GM23338 (cell line): ENCODE results near the gene SYT7. TPM values are rescaled to one million over a fixed set of nuclear protein-coding genes. Genes with fewer than 3 reads are reported as not detected.
A peak's percentile ranks its signal among the peaks of the same experiment; 100 is the strongest.

Experiments
- ATAC-seq: fragments of 200-7000 bp; cut with Tn5 transposase; 3 replicates; pipeline ENCODE4 v1.9.1; 2020
- DNase-seq: peaks from one replicate; pipeline ENCODE4 v3.0.0-alpha.2; 2015; ENCODE audit warnings: low spot score
- H2AFZ ChIP-seq: fragments of 200-600 bp; sonication (generic); 2 replicates; pipeline ENCODE4 v1.8.0; 2016; ENCODE audit warnings: antibody characterized with exemption, mild to moderate bottlenecking, moderate library complexity
- H3F3A ChIP-seq: fragments of 200-600 bp; sonication (generic); replicated peaks from 2 replicates; pipeline ENCODE4 v1.8.0; 2017; ENCODE audit warnings: antibody characterized with exemption, mixed run types, low read depth
- H3K27ac ChIP-seq: fragments of 200-600 bp; sonication (generic); 2 replicates; pipeline ENCODE4 v1.6.1; 2016; ENCODE audit warnings: low read depth
- H3K27me3 ChIP-seq: fragments of 200-600 bp; sonication (generic); 2 replicates; pipeline ENCODE4 v1.8.0; 2016; ENCODE audit warnings: mild to moderate bottlenecking, mixed run types, moderate library complexity; ENCODE audit not compliant: insufficient read depth
- H3K36me3 ChIP-seq: fragments of 200-600 bp; sonication (generic); 2 replicates; pipeline ENCODE4 v1.8.0; 2016; ENCODE audit warnings: mild to moderate bottlenecking; ENCODE audit not compliant: insufficient read depth
- H3K4me1 ChIP-seq: fragments of 200-600 bp; sonication (generic); 2 replicates; pipeline ENCODE4 v1.8.0; 2016; ENCODE audit warnings: mild to moderate bottlenecking, moderate library complexity; ENCODE audit not compliant: insufficient read depth
- H3K4me2 ChIP-seq: fragments of 200-600 bp; sonication (generic); 2 replicates; pipeline ENCODE4 v1.7.1; 2017; ENCODE audit warnings: mixed run types
- H3K4me3 ChIP-seq: fragments of 200-600 bp; sonication (generic); 2 replicates; pipeline ENCODE4 v1.6.1; 2016; ENCODE audit warnings: mixed run types
- H3K79me2 ChIP-seq: fragments of 200-600 bp; sonication (generic); replicated peaks from 2 replicates; pipeline ENCODE4 v1.8.0; 2017; ENCODE audit warnings: mild to moderate bottlenecking; ENCODE audit not compliant: insufficient read depth
- H3K9me2 ChIP-seq: fragments of 200-600 bp; sonication (generic); 2 replicates; pipeline ENCODE4 v1.8.0; 2017; ENCODE audit not compliant: insufficient read depth
- H4K20me1 ChIP-seq: fragments of 200-600 bp; sonication (generic); replicated peaks from 2 replicates; pipeline ENCODE4 v1.8.0; 2017; ENCODE audit warnings: mild to moderate bottlenecking; ENCODE audit not compliant: insufficient read depth
- H3K27ac Mint-ChIP-seq: 2 replicates; pipeline ENCODE4 v1.8.0; 2020; ENCODE audit warnings: inconsistent platforms, mild to moderate bottlenecking, moderate library complexity, mixed read lengths
- H3K27me3 Mint-ChIP-seq: 3 replicates; pipeline ENCODE4 v1.8.0; 2022; ENCODE audit warnings: low read depth, mild to moderate bottlenecking, moderate library complexity, mixed read lengths, inconsistent platforms; ENCODE audit not compliant: insufficient read depth, poor library complexity
- H3K36me3 Mint-ChIP-seq: 3 replicates; pipeline ENCODE4 v1.8.0; 2021; ENCODE audit warnings: low read depth, mild to moderate bottlenecking, inconsistent platforms, moderate library complexity, mixed read lengths
- H3K4me1 Mint-ChIP-seq: 3 replicates; pipeline ENCODE4 v1.8.0; 2020; ENCODE audit warnings: mild to moderate bottlenecking, inconsistent platforms, mixed read lengths
- H3K4me3 Mint-ChIP-seq: 3 replicates; pipeline ENCODE4 v1.8.0; 2021; ENCODE audit warnings: moderate library complexity, mild to moderate bottlenecking, inconsistent platforms, mixed read lengths
- H3K9me3 Mint-ChIP-seq: 3 replicates; pipeline ENCODE4 v1.8.0; 2020; ENCODE audit warnings: moderate library complexity, mild to moderate bottlenecking, inconsistent platforms, mixed read lengths
- CREB1 ChIP-seq: fragments of 250-450 bp; sonication (Bioruptor Pico); IDR thresholded peaks from 2 replicates; pipeline ENCODE4 v1.5.0; 2020; ENCODE audit warnings: low read depth, mild to moderate bottlenecking, moderate library complexity
- ETS1 ChIP-seq: IDR thresholded peaks from 2 replicates; pipeline ENCODE4 v1.6.1; 2016; ENCODE audit warnings: antibody characterized with exemption
- EZH2 ChIP-seq: fragments of 200-600 bp; sonication (generic); IDR thresholded peaks from one replicate; pipeline ENCODE4 v1.8.0; 2017; ENCODE audit warnings: antibody characterized with exemption, mild to moderate bottlenecking, low read depth; ENCODE audit not compliant: unreplicated experiment
- EZH2phosphoT487 ChIP-seq: fragments of 200-600 bp; sonication (generic); IDR thresholded peaks from one replicate; pipeline ENCODE4 v1.8.1; 2018; ENCODE audit warnings: antibody characterized with exemption; ENCODE audit not compliant: unreplicated experiment
- JUNB ChIP-seq: IDR thresholded peaks from one replicate; pipeline ENCODE4 v1.6.1; 2016; ENCODE audit warnings: antibody characterized with exemption; ENCODE audit not compliant: unreplicated experiment
- NANOG ChIP-seq: IDR thresholded peaks from 2 replicates; pipeline ENCODE4 v1.6.1; 2016; ENCODE audit warnings: antibody characterized with exemption, borderline replicate concordance
- POLR2AphosphoS5 ChIP-seq: IDR thresholded peaks from 2 replicates; pipeline ENCODE4 v1.6.1; 2016; ENCODE audit warnings: antibody characterized with exemption, low read depth
- REST ChIP-seq: IDR thresholded peaks from one replicate; pipeline ENCODE4 v1.6.1; 2018; ENCODE audit warnings: antibody characterized with exemption; ENCODE audit not compliant: unreplicated experiment
- STAT1 ChIP-seq: IDR thresholded peaks from one replicate; pipeline ENCODE4 v1.6.1; 2016; ENCODE audit warnings: antibody characterized with exemption; ENCODE audit not compliant: unreplicated experiment
- ZNF114 ChIP-seq: fragments of 250-450 bp; sonication (Bioruptor Pico); IDR thresholded peaks from 2 replicates; pipeline ENCODE4 v1.5.0; 2020; ENCODE audit warnings: mild to moderate bottlenecking, moderate library complexity
- ZNF331 ChIP-seq: fragments of 250-450 bp; sonication (Bioruptor Pico); IDR thresholded peaks from 2 replicates; pipeline ENCODE4 v1.5.0; 2020; ENCODE audit warnings: low read depth, mild to moderate bottlenecking, moderate library complexity
- ZNF462 ChIP-seq: fragments of 250-450 bp; sonication (Bioruptor Pico); IDR thresholded peaks from 2 replicates; pipeline ENCODE4 v1.5.0; 2020; ENCODE audit warnings: mild to moderate bottlenecking, moderate library complexity
- polyA plus RNA-seq: library from polyadenylated mRNA; unstranded; fragments of >200 nt; fragmentation: Nextera tagmentation; extraction: Ambion mirVana; gene quantifications from 2 replicates; pipeline ENCODE4 v1.2.1, GENCODE V29; 2016
- total RNA-seq: library from RNA; depleted of rRNA; stranded (reverse); fragments of >200 nt; shearing (Covaris generic); gene quantifications from 2 replicates; pipeline ENCODE4 v1.2.3, GENCODE V29; 2014
- TF ChIP-seq, protein P1 (sequence below), 2 experiments: fragments of 200-600 bp in 1 of 2; sonication (generic) in 1 of 2; conservative IDR thresholded peaks; 2 replicates each; pipeline versions ENCODE4 v1.5.1 to v1.6.1; 2016 to 2017; ENCODE audit warnings: antibody characterized with exemption in 2 of 2, low read depth in 2 of 2, mild to moderate bottlenecking in 2 of 2, moderate library complexity in 1 of 2

Gene SYT7
- total and polyA plus RNA-seq, 2 experiments from 2014 or later: 1.6 to 10.3 TPM

DNA sequence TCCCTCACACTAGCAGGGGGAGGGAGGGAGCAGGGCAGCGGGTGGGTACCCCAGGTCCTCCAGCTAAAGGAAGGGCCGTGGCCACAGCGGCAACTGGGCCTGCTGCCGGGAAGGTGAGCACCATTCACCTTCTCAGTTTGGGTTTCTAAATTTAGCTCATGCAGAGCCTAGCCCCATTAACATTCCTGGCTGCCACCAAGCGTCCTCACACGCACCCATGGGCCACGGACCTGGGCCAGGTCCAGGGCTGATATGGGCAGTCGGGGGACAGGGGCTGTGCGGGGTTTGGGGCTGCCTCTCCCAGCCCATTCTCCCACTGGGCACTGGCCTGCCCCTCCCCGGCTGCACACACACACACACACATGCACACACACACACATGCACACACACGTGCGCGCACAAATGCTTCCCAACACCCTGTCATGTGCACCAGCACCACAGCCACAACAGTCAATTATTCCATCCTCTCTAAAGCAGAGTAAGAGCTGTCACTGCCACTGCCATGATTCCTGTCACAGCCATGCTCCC is 28.7 kb downstream of the SYT7 start:
- peaks cover 55% of the 10 kb centered on the region for H3K4me1 Mint-ChIP-seq
- Histone ChIP-seq H3K4me1 (peaks cover 10% of the 10 kb centered on the region; the same call in 1 of the 2 replicates), H2AFZ (no peak overlapping the region), H3K4me2 (no peak overlapping the region), H3K27me3 (peaks cover 17% of the 10 kb centered on the region), H3F3A (no peaks in the 10 kb centered on the region), H3K79me2 (no peaks in the 10 kb centered on the region), H3K27ac (no peak overlapping the region), H4K20me1 (no peaks in the 10 kb centered on the region), H3K9me2 (no peaks in the 10 kb centered on the region), H3K4me3 (no peak overlapping the region), H3K36me3 (no peaks in the 10 kb centered on the region)
- DNase-seq (no peak), ATAC-seq (no peak)
- H3K36me3 Mint-ChIP-seq: no peaks in the 10 kb centered on the region; the same call in 2 of the 3 replicates
- H3K9me3 Mint-ChIP-seq: no peaks in the 10 kb centered on the region; the same call in 2 of the 3 replicates
- no peak overlapping the region for H3K4me3 Mint-ChIP-seq
- TF ChIP-seq ZNF462 (CRISPR knock-in tag) (no peak), STAT1 (no peak), EZH2phosphoT487 (no peak), EZH2 (no peak), ZNF114 (CRISPR knock-in tag) (no peak), JUNB (no peak), REST (no peak), ZNF331 (no peak), ETS1 (no peak), CREB1 (CRISPR knock-in tag) (no peak), POLR2AphosphoS5 (no peak), NANOG (no peak)
- TF ChIP-seq, protein P1, sequence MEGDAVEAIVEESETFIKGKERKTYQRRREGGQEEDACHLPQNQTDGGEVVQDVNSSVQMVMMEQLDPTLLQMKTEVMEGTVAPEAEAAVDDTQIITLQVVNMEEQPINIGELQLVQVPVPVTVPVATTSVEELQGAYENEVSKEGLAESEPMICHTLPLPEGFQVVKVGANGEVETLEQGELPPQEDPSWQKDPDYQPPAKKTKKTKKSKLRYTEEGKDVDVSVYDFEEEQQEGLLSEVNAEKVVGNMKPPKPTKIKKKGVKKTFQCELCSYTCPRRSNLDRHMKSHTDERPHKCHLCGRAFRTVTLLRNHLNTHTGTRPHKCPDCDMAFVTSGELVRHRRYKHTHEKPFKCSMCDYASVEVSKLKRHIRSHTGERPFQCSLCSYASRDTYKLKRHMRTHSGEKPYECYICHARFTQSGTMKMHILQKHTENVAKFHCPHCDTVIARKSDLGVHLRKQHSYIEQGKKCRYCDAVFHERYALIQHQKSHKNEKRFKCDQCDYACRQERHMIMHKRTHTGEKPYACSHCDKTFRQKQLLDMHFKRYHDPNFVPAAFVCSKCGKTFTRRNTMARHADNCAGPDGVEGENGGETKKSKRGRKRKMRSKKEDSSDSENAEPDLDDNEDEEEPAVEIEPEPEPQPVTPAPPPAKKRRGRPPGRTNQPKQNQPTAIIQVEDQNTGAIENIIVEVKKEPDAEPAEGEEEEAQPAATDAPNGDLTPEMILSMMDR (conservative IDR thresholded peaks at IDR 0.05; ENCODE audit: low read depth in 2 of 2): no peak
- H3K27me3 Mint-ChIP-seq: peaks cover 32% of the 10 kb centered on the region
- H3K27ac Mint-ChIP-seq: peak overlapping the region; percentile 23; the same call in 1 of the 2 replicates
